Bone marrow (tissue), 2 donors: Measurements from ENCODE around the gene COX7A2L.
"Not testable (repeated sequence)": the region's sequence is repeated elsewhere in the genome, so short reads cannot be mapped to it uniquely, and the experiment has no call there.

Experiments
- DNase-seq, 2 donors: peaks; one replicate each; lab custom pipeline; 2025; lab: John Stamatoyannopoulos, UW

Gene COX7A2L

GRCh38 chr2:42367835-42368234 lies 6.8 kb upstream of the COX7A2L start:
- DNase-seq: no peak

GRCh38 chr2:42366411-42366810 lies 5.4 kb upstream of the COX7A2L start:
- DNase-seq: no peak

GRCh38 chr2:42364658-42365057 lies 3.6 kb upstream of the COX7A2L start:
- no peak for DNase-seq

GRCh38 chr2:42363413-42363812 lies 2.4 kb upstream of the COX7A2L start:
- DNase-seq: no peak

- DNase-seq: no peak
Observed at GRCh38 chr2:42361728-42362283, 789 bp upstream of the COX7A2L start.

- peak in 1 of 2 donors; percentile 40 for DNase-seq
Observed at GRCh38 chr2:42360493-42360889, 526 bp downstream of the COX7A2L start.

GRCh38 chr2:42359965-42360483 lies 993 bp downstream of the COX7A2L start:
- DNase-seq: peak in 1 of 2 donors; percentile 47

GRCh38 chr2:42359304-42359964 lies 1.6 kb downstream of the COX7A2L start:
- no peak for DNase-seq

- no peak for DNase-seq
Observed at GRCh38 chr2:42353792-42354429, 7.1 kb downstream of the COX7A2L start.

GRCh38 chr2:42351864-42352263 lies 9.2 kb downstream of the COX7A2L start:
- DNase-seq: no peak

- no peak for DNase-seq
Observed at GRCh38 chr2:42350434-42351063, 10.5 kb downstream of the COX7A2L start.

GRCh38 chr2:42348113-42348805 lies 12.8 kb downstream of the COX7A2L start:
- no peak for DNase-seq

- DNase-seq: not testable (repeated sequence)
Observed at GRCh38 chr2:42347518-42347917, 13.5 kb downstream of the COX7A2L start.

- not testable (repeated sequence) for DNase-seq
Observed at GRCh38 chr2:42346856-42347255, 14.2 kb downstream of the COX7A2L start.

- DNase-seq: no peak
Observed at GRCh38 chr2:42345986-42346385, 15.0 kb downstream of the COX7A2L start.

- no peak for DNase-seq
Observed at GRCh38 chr2:42342795-42343241, 18.2 kb downstream of the COX7A2L start.

- DNase-seq: no peak
Observed at GRCh38 chr2:42342061-42342794, 18.8 kb downstream of the COX7A2L start.

GRCh38 chr2:42340938-42341636 lies 19.9 kb downstream of the COX7A2L start:
- DNase-seq: no peak

GRCh38 chr2:42340045-42340937 lies 20.7 kb downstream of the COX7A2L start:
- DNase-seq: no peak
